Panc1 (cell line): Measurements from ENCODE around the gene VWF. TPM values are rescaled to one million over a fixed set of nuclear protein-coding genes. Genes with fewer than 3 reads are reported as not detected.
A peak's percentile ranks its signal among the peaks of the same experiment; 100 is the strongest.

Experiments used
- ATAC-seq: fragments of 200-7000 bp; cut with Tn5 transposase; 2 replicates; pipeline ENCODE4 v1.9.1; 2020; ENCODE audit warnings: mild to moderate bottlenecking, moderate library complexity
- BruUV-seq: library from RNA; stranded (reverse); fragments of 400-500 nt; replicated peaks from 2 replicates; lab custom pipeline; 2021; lab: Mats Ljungman, UMichigan
- CTCF ChIA-PET: fragments of 300-600 bp; sonication (Branson Sonifier 250); formaldehyde crosslinking; loops from one replicate; lab custom pipeline; 2022; ENCODE audit warnings: antibody characterized with exemption; lab: Charles Lee
- POLR2A ChIA-PET: fragments of 300-600 bp; sonication (Branson Sonifier 250); formaldehyde crosslinking; loops from one replicate; lab custom pipeline; 2022; ENCODE audit warnings: antibody characterized with exemption; lab: Charles Lee
- DNase-seq: peaks from one replicate; pipeline ENCODE4 v3.0.0-alpha.2; 2010; ENCODE audit warnings: low read depth, low spot score
- H3K27ac ChIP-seq: 2 replicates; pipeline ENCODE4 v1.5.1; 2011; ENCODE audit warnings: mild to moderate bottlenecking, low read length, inconsistent platforms
- H3K27me3 ChIP-seq: fragments of 200-500 bp; sonication (Bioruptor generic); 2 replicates; pipeline ENCODE4 v1.6.0; 2014; ENCODE audit warnings: low read length, inconsistent platforms; ENCODE audit not compliant: control insufficient read depth, insufficient read depth
- H3K36me3 ChIP-seq: fragments of 200-500 bp; sonication (Bioruptor generic); 2 replicates; pipeline ENCODE4 v1.5.1; 2014; ENCODE audit warnings: inconsistent platforms, mild to moderate bottlenecking, low read length, moderate library complexity; ENCODE audit not compliant: control insufficient read depth, insufficient read depth
- H3K4me1 ChIP-seq: 2 replicates; pipeline ENCODE4 v1.5.1; 2011; ENCODE audit warnings: inconsistent platforms, mild to moderate bottlenecking, low read length, moderate library complexity; ENCODE audit not compliant: control insufficient read depth, insufficient read depth
- H3K4me3 ChIP-seq, 2 experiments: 2 replicates each; pipeline ENCODE4 v1.5.1; 2011 to 2012; ENCODE audit warnings: low read depth in 2 of 2, low read length in 2 of 2, mild to moderate bottlenecking in 2 of 2, inconsistent platforms in 1 of 2, moderate library complexity in 1 of 2
- H3K9me3 ChIP-seq: fragments of 200-500 bp; sonication (Bioruptor generic); 2 replicates; pipeline ENCODE4 v1.5.1; 2014; ENCODE audit warnings: low read depth, mild to moderate bottlenecking, inconsistent platforms, low read length, moderate library complexity; ENCODE audit not compliant: control insufficient read depth, insufficient read depth
- CTCF ChIP-seq: fragments of 450-650 bp; IDR thresholded peaks from 2 replicates; pipeline ENCODE4 v1.5.1; 2017; ENCODE audit warnings: mild to moderate bottlenecking
- POLR2AphosphoS5 ChIP-seq: IDR thresholded peaks from 2 replicates; pipeline ENCODE4 v1.6.1; 2012; ENCODE audit warnings: mild to moderate bottlenecking, low read depth, low read length, moderate library complexity
- REST ChIP-seq, 2 experiments: IDR thresholded peaks; 2 replicates each; pipeline ENCODE4 v1.6.1; 2011 to 2012; ENCODE audit warnings: low read depth in 2 of 2, control low read depth in 1 of 2, low read length in 1 of 2, mild to moderate bottlenecking in 1 of 2, moderate library complexity in 1 of 2; ENCODE audit not compliant: insufficient read depth in 1 of 2
- SIN3A ChIP-seq: IDR thresholded peaks from 2 replicates; pipeline ENCODE4 v1.6.1; 2012; ENCODE audit warnings: low read depth, mild to moderate bottlenecking, low read length, moderate library complexity, borderline replicate concordance; ENCODE audit not compliant: insufficient read depth
- TCF7L2 ChIP-seq: IDR thresholded peaks from 2 replicates; pipeline ENCODE4 v1.6.1; 2011; ENCODE audit warnings: mild to moderate bottlenecking, low read depth, low read length, inconsistent platforms
- in situ Hi-C: cut with HindIII; loops from 2 replicates; pipeline ENCODE4 v1.10.0; 2016; ENCODE audit warnings: low sequenced_read_pairs, low pct_unique_long_range_greater_than_20kb
- intact Hi-C: fragments of 100-400 bp; cut with micrococcal nuclease; formaldehyde crosslinking; loops from one replicate; pipeline ENCODE4 v1.10.0; 2022; ENCODE audit not compliant: unreplicated experiment
- total RNA-seq: library from RNA; stranded (reverse); gene quantifications from one replicate; pipeline ENCODE4 v1.2.1, GENCODE V29; 2021; ENCODE audit not compliant: unreplicated experiment

The VWF gene
- total RNA-seq, 1 experiment from 2014 or later: 0.31 TPM

GRCh38 chr12:5964913-5965900, 159.3 kb downstream of the VWF start:
- Histone ChIP-seq H3K36me3 (no peaks in the 10 kb centered on the region), H3K27me3 (no peaks in the 10 kb centered on the region), H3K27ac (no peak overlapping the region), H3K4me3 (no peak overlapping the region), H3K9me3 (no peaks in the 10 kb centered on the region), H3K4me1 (no peaks in the 10 kb centered on the region)
- ATAC-seq: peak; percentile 34; the same call in 1 of the 2 replicates
- DNase-seq: no peak
- POLR2A ChIA-PET: no interaction called here
- in situ Hi-C loops (no loop called here), intact Hi-C loops (no loop called here)
- CTCF ChIA-PET: interaction anchor here (1.6 kb wide), 1 partner anchor 23 kb away, joined by 4 read pairs; no protein-coding TSS in a partner anchor
- no TSS peak for BruUV-seq
- TF ChIP-seq CTCF (no peak), SIN3A (no peak), REST (IDR thresholded peaks at IDR 0.05; ENCODE audit: insufficient read depth in 1 of 2, low read depth in 2 of 2, low read length in 1 of 2) (no peak), POLR2AphosphoS5 (no peak), TCF7L2 (no peak)

- ChIA-PET CTCF (no interaction called here), POLR2A (no interaction called here)
- Histone ChIP-seq H3K4me1 (no peaks in the 10 kb centered on the region), H3K36me3 (no peaks in the 10 kb centered on the region), H3K27me3 (no peaks in the 10 kb centered on the region), H3K27ac (no peak overlapping the region), H3K9me3 (no peaks in the 10 kb centered on the region), H3K4me3 (no peak overlapping the region)
- intact Hi-C loops (no loop called here), in situ Hi-C loops (no loop called here)
- no TSS peak for BruUV-seq
- no peak for TF ChIP-seq CTCF
- no peak for TF ChIP-seq TCF7L2
- TF ChIP-seq REST (IDR thresholded peaks at IDR 0.05; ENCODE audit: insufficient read depth in 1 of 2, low read depth in 2 of 2, low read length in 1 of 2): no peak
- TF ChIP-seq SIN3A: no peak
- no peak for TF ChIP-seq POLR2AphosphoS5
- no peak for ATAC-seq
- no peak for DNase-seq
These were observed 161.0 kb downstream of the VWF start for GRCh38 chr12:5963515-5963914.
